Loucy (cell line): Measurements from ENCODE around the gene AP1S1.

ENCODE experiments used
- H2AFZ ChIP-seq: fragments of 200-600 bp; sonication (generic); 2 replicates; pipeline ENCODE4 v1.6.0; 2016; ENCODE audit warnings: antibody characterized with exemption, mild to moderate bottlenecking, low read length, moderate library complexity
- H3F3A ChIP-seq: fragments of 200-600 bp; 2 replicates; pipeline ENCODE4 v1.6.0; 2016; ENCODE audit warnings: antibody characterized with exemption, low read depth, mild to moderate bottlenecking
- H3K27me3 ChIP-seq: fragments of 200-600 bp; sonication (generic); 2 replicates; pipeline ENCODE4 v1.6.1; 2014; ENCODE audit warnings: low read length, mild to moderate bottlenecking; ENCODE audit not compliant: insufficient read depth, poor library complexity, severe bottlenecking
- H3K36me3 ChIP-seq: fragments of 200-600 bp; sonication (generic); 2 replicates; pipeline ENCODE4 v1.6.1; 2016; ENCODE audit warnings: low read length; ENCODE audit not compliant: insufficient read depth
- H3K4me1 ChIP-seq: fragments of 200-600 bp; sonication (generic); 2 replicates; pipeline ENCODE4 v1.5.1; 2014; ENCODE audit warnings: low read length, mild to moderate bottlenecking; ENCODE audit not compliant: insufficient read depth, poor library complexity, severe bottlenecking
- H3K4me2 ChIP-seq: fragments of 200-600 bp; sonication (generic); 2 replicates; pipeline ENCODE4 v1.6.0; 2014; ENCODE audit warnings: antibody characterized with exemption, low read length, low read depth, mild to moderate bottlenecking; ENCODE audit not compliant: poor library complexity, severe bottlenecking
- H3K4me3 ChIP-seq: fragments of 200-600 bp; sonication (generic); 2 replicates; pipeline ENCODE4 v1.5.1; 2014; ENCODE audit warnings: low read length, mild to moderate bottlenecking, mixed read lengths; ENCODE audit not compliant: poor library complexity, severe bottlenecking
- H3K79me2 ChIP-seq: fragments of 200-600 bp; sonication (generic); 2 replicates; pipeline ENCODE4 v1.6.1; 2014; ENCODE audit warnings: low read length; ENCODE audit not compliant: insufficient read depth
- H3K9ac ChIP-seq: fragments of 200-600 bp; sonication (generic); 2 replicates; pipeline ENCODE4 v1.6.0; 2014; ENCODE audit warnings: mild to moderate bottlenecking, low read depth, low read length, moderate library complexity; ENCODE audit not compliant: poor library complexity, severe bottlenecking
- H3K9me2 ChIP-seq: fragments of 200-600 bp; sonication (generic); replicated peaks from 2 replicates; pipeline ENCODE4 v1.6.1; 2016; ENCODE audit warnings: low read depth, low read length, mixed read lengths
- H3K9me3 ChIP-seq: fragments of 200-600 bp; sonication (generic); 2 replicates; pipeline ENCODE4 v1.6.1; 2014; ENCODE audit warnings: mild to moderate bottlenecking, antibody characterized with exemption, low read length, low read depth; ENCODE audit not compliant: insufficient read depth
- H4K20me1 ChIP-seq: fragments of 200-600 bp; sonication (generic); 2 replicates; pipeline ENCODE4 v1.6.0; 2014; ENCODE audit warnings: antibody characterized with exemption, low read length, mild to moderate bottlenecking; ENCODE audit not compliant: insufficient read depth, poor library complexity, severe bottlenecking
- EZH2phosphoT487 ChIP-seq: fragments of 200-600 bp; IDR thresholded peaks from 2 replicates; pipeline ENCODE4 v1.6.1; 2018; ENCODE audit warnings: antibody characterized with exemption, mild to moderate bottlenecking, moderate library complexity, borderline replicate concordance
- TF ChIP-seq, protein P1 (sequence below): fragments of 200-600 bp; sonication (generic); conservative IDR thresholded peaks from 2 replicates; pipeline ENCODE4 v1.5.1; 2014; ENCODE audit warnings: mild to moderate bottlenecking, antibody characterized with exemption, low read length

The AP1S1 gene

DNA sequence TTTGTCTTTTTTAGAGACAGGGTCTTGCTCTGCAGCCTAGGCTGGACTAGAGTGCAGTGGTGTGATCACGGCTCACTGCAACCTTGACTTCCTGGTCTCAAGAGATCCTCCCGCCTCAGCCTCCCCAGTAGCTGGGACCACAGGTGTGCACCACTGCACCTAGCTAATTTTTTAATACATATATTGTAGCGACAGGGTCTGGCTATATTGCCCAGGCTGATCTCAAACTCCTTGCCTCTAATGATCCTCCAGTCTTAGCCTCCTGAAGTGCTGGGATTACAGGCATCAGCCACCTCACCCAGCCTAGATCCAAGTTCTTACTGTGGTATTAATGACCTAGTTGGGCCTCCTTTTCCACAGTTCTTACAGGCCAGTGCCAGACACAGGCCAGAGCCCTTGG, 39.1 kb upstream of the AP1S1 start:
- no peaks in the 10 kb centered on the region for H3K27me3 ChIP-seq
- no peaks in the 10 kb centered on the region for H3K9me3 ChIP-seq
- no peaks in the 10 kb centered on the region for H4K20me1 ChIP-seq
- no peak overlapping the region for H3K4me2 ChIP-seq
- H2AFZ ChIP-seq: no peak overlapping the region
- no peaks in the 10 kb centered on the region for H3K36me3 ChIP-seq
- H3K4me1 ChIP-seq: no peaks in the 10 kb centered on the region
- no peak overlapping the region for H3K4me3 ChIP-seq
- H3F3A ChIP-seq: no peaks in the 10 kb centered on the region
- TF ChIP-seq, protein P1, sequence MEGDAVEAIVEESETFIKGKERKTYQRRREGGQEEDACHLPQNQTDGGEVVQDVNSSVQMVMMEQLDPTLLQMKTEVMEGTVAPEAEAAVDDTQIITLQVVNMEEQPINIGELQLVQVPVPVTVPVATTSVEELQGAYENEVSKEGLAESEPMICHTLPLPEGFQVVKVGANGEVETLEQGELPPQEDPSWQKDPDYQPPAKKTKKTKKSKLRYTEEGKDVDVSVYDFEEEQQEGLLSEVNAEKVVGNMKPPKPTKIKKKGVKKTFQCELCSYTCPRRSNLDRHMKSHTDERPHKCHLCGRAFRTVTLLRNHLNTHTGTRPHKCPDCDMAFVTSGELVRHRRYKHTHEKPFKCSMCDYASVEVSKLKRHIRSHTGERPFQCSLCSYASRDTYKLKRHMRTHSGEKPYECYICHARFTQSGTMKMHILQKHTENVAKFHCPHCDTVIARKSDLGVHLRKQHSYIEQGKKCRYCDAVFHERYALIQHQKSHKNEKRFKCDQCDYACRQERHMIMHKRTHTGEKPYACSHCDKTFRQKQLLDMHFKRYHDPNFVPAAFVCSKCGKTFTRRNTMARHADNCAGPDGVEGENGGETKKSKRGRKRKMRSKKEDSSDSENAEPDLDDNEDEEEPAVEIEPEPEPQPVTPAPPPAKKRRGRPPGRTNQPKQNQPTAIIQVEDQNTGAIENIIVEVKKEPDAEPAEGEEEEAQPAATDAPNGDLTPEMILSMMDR: no peak
- no peak for TF ChIP-seq EZH2phosphoT487
- H3K9ac ChIP-seq: no peak overlapping the region
- no peaks in the 10 kb centered on the region for H3K9me2 ChIP-seq
- H3K79me2 ChIP-seq: no peaks in the 10 kb centered on the region

DNA sequence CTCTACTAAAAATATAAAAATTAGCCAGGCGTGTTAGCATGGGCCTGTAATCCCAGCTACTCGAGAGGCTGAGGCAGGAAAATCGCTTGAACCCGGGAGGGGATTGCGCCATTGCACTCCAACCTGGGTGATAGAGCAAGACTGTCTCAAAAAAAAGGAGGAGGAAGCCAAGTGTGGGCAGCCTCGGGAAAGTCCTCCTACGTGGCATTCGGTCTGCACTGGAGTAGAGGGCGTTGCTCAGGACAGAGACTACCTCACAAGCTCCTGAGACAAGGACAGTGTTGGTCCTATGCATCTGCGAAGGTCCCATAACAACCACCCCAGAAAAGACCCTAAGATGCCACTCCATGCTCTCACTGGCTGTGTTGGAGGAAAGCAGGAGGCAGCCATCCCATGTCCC, 37.4 kb upstream of the AP1S1 start:
- Histone ChIP-seq H2AFZ (no peak overlapping the region), H3K4me2 (no peak overlapping the region), H3K27me3 (no peaks in the 10 kb centered on the region), H3K9ac (no peak overlapping the region), H3K9me3 (no peaks in the 10 kb centered on the region), H3K9me2 (no peaks in the 10 kb centered on the region), H3K4me3 (no peak overlapping the region), H4K20me1 (no peaks in the 10 kb centered on the region), H3F3A (no peaks in the 10 kb centered on the region), H3K79me2 (no peaks in the 10 kb centered on the region), H3K4me1 (no peaks in the 10 kb centered on the region), H3K36me3 (no peaks in the 10 kb centered on the region)
- TF ChIP-seq, protein P1: no peak
- no peak for TF ChIP-seq EZH2phosphoT487

- TF ChIP-seq, protein P1: no peak
- no peak for TF ChIP-seq EZH2phosphoT487
- H3K79me2 ChIP-seq: no peaks in the 10 kb centered on the region
- H3K4me2 ChIP-seq: no peak overlapping the region
- H3K36me3 ChIP-seq: no peaks in the 10 kb centered on the region
- no peaks in the 10 kb centered on the region for H3K9me2 ChIP-seq
- H4K20me1 ChIP-seq: no peaks in the 10 kb centered on the region
- H3K4me1 ChIP-seq: peaks cover 3% of the 10 kb centered on the region
- no peak overlapping the region for H3K9ac ChIP-seq
- no peaks in the 10 kb centered on the region for H3F3A ChIP-seq
- no peaks in the 10 kb centered on the region for H3K27me3 ChIP-seq
- no peak overlapping the region for H2AFZ ChIP-seq
- no peak overlapping the region for H3K4me3 ChIP-seq
- no peaks in the 10 kb centered on the region for H3K9me3 ChIP-seq
These were observed 35.4 kb upstream of the AP1S1 start for GRCh38 chr7:101118856-101119255.
